HL-60 (cell line): ENCODE data around the gene CASQ2.

Experiments used
- DNase-seq, 2 experiments: peaks; one replicate each; pipeline ENCODE4 v3.0.0-alpha.2; 2010 to 2020; ENCODE audit warnings: low read depth in 1 of 2, low spot score in 1 of 2
- H3K27ac ChIP-seq: fragments of 250-450 bp; sonication (Bioruptor Pico); replicated peaks from 2 replicates; pipeline ENCODE4 v1.5.1; 2020; ENCODE audit warnings: mild to moderate bottlenecking, moderate library complexity
- H3K27me3 ChIP-seq: fragments of 250-450 bp; sonication (Bioruptor Pico); 2 replicates; pipeline ENCODE4 v1.5.1; 2021; ENCODE audit warnings: mild to moderate bottlenecking, moderate library complexity; ENCODE audit not compliant: insufficient read depth, poor library complexity, severe bottlenecking
- H3K4me3 ChIP-seq: replicated peaks from 2 replicates; pipeline ENCODE4 v1.5.1; 2011; ENCODE audit warnings: mild to moderate bottlenecking, control low read depth, low read length; ENCODE audit not compliant: insufficient read depth
- GABPA ChIP-seq: IDR thresholded peaks from 2 replicates; pipeline ENCODE4 v1.6.1; 2012; ENCODE audit warnings: low read depth
- POLR2AphosphoS5 ChIP-seq: IDR thresholded peaks from 2 replicates; pipeline ENCODE4 v1.6.1; 2012; ENCODE audit warnings: low read depth
- SPI1 ChIP-seq: IDR thresholded peaks from 2 replicates; pipeline ENCODE4 v1.6.1; 2012; ENCODE audit warnings: low read depth, mild to moderate bottlenecking, borderline replicate concordance
- TF ChIP-seq, protein P1 (sequence below): IDR thresholded peaks from one replicate; pipeline ENCODE4 v1.5.1; 2011; ENCODE audit warnings: low read length, control low read depth, inconsistent platforms; ENCODE audit not compliant: insufficient read depth
- TF ChIP-seq, protein P2 (sequence below): IDR thresholded peaks from 2 replicates; pipeline ENCODE4 v1.6.1; 2012; ENCODE audit warnings: low read depth; ENCODE audit not compliant: insufficient replicate concordance

Gene CASQ2

DNA sequence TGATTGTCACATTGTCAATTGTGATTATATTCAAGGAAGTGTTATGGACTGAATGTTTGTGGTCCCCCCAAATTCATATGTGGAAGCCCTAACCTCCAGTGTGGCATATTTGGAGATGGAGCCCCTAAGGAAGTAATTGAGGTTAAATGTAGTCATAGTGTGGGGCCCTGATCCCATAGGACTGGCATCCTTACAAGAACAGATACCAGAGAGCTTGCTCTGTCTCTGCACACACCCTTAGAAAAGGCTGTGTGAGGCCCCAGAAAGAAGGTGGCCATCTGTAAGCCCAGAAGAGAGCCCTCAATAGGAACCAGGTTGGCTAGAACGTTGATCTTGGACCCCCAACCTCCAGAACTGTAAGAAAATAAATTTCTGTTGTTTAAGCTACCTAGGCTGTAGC lies 98.6 kb downstream of the CASQ2 start:
- TF ChIP-seq SPI1 (no peak), POLR2AphosphoS5 (no peak), GABPA (no peak)
- TF ChIP-seq, protein P1, sequence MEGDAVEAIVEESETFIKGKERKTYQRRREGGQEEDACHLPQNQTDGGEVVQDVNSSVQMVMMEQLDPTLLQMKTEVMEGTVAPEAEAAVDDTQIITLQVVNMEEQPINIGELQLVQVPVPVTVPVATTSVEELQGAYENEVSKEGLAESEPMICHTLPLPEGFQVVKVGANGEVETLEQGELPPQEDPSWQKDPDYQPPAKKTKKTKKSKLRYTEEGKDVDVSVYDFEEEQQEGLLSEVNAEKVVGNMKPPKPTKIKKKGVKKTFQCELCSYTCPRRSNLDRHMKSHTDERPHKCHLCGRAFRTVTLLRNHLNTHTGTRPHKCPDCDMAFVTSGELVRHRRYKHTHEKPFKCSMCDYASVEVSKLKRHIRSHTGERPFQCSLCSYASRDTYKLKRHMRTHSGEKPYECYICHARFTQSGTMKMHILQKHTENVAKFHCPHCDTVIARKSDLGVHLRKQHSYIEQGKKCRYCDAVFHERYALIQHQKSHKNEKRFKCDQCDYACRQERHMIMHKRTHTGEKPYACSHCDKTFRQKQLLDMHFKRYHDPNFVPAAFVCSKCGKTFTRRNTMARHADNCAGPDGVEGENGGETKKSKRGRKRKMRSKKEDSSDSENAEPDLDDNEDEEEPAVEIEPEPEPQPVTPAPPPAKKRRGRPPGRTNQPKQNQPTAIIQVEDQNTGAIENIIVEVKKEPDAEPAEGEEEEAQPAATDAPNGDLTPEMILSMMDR: no peak
- TF ChIP-seq, protein P2, sequence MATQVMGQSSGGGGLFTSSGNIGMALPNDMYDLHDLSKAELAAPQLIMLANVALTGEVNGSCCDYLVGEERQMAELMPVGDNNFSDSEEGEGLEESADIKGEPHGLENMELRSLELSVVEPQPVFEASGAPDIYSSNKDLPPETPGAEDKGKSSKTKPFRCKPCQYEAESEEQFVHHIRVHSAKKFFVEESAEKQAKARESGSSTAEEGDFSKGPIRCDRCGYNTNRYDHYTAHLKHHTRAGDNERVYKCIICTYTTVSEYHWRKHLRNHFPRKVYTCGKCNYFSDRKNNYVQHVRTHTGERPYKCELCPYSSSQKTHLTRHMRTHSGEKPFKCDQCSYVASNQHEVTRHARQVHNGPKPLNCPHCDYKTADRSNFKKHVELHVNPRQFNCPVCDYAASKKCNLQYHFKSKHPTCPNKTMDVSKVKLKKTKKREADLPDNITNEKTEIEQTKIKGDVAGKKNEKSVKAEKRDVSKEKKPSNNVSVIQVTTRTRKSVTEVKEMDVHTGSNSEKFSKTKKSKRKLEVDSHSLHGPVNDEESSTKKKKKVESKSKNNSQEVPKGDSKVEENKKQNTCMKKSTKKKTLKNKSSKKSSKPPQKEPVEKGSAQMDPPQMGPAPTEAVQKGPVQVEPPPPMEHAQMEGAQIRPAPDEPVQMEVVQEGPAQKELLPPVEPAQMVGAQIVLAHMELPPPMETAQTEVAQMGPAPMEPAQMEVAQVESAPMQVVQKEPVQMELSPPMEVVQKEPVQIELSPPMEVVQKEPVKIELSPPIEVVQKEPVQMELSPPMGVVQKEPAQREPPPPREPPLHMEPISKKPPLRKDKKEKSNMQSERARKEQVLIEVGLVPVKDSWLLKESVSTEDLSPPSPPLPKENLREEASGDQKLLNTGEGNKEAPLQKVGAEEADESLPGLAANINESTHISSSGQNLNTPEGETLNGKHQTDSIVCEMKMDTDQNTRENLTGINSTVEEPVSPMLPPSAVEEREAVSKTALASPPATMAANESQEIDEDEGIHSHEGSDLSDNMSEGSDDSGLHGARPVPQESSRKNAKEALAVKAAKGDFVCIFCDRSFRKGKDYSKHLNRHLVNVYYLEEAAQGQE: no peak
- H3K27me3 ChIP-seq: no peaks in the 10 kb centered on the region
- DNase-seq: no peak
- no peak overlapping the region for H3K4me3 ChIP-seq
- H3K27ac ChIP-seq: no peak overlapping the region

DNA sequence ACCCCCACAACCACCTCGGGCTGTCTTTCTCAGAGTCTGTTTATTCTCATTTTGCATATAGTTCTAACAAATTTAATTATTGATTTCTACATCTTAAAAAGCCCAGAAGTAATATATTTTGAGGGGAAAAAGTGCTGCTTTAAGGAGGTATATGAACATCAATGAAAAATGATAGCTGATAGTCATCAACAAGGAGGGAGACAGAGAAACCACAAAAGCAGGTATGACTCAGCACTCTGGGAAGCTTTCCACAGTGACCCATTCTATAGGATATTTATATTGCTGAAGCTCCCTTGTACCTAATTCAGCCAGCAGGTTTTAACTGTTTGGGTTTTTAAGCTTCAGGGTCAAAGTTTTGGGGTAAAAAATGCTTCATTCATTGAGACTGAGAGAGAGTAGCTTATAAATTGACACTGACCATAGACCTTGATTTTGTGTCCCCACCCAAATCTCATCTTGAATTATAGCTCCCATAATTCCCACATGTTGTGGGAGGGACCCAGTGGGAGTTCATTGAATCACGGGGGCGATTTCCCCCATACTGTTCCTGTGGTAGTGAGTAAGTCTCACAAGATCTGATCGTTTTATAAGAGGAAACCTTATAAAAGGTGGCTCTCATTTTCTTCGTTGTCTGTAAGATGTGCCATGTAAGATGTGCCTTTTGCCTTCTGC lies 99.4 kb downstream of the CASQ2 start:
- peak in 1 of 2 experiments; percentile 15 for DNase-seq
- Histone ChIP-seq H3K27ac (no peak overlapping the region), H3K27me3 (no peaks in the 10 kb centered on the region), H3K4me3 (no peak overlapping the region)
- no peak for TF ChIP-seq GABPA
- TF ChIP-seq, protein P2: no peak
- TF ChIP-seq POLR2AphosphoS5: no peak
- TF ChIP-seq, protein P1: no peak
- TF ChIP-seq SPI1: no peak

DNA sequence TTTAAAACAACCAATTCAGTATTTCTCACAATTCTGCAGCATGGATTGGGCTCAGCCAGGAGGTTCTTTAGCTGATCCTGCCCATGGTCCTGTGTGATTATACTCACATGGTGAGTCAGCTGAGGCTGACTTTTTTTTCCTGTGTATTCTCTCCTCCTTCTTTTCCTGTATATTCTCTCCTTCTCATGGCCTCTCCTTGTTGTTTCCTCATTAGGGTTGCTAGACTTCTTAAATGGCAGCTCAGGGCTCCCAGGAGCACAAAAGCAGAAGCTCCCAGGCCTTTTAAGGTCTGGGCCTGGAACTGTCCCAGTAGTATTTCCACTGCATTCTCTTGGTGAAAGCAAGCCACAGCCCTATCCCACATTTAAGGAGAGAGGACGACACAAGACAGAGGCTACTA lies 99.9 kb downstream of the CASQ2 start:
- no peaks in the 10 kb centered on the region for H3K27me3 ChIP-seq
- no peak overlapping the region for H3K4me3 ChIP-seq
- TF ChIP-seq, protein P2: no peak
- TF ChIP-seq, protein P1: no peak
- TF ChIP-seq POLR2AphosphoS5 (no peak), GABPA (no peak), SPI1 (no peak)
- peak overlapping the region; percentile 22; the same call in 1 of the 2 replicates for H3K27ac ChIP-seq
- DNase-seq: peak in 1 of 2 experiments; percentile 40
